Measurements from ENCODE around the gene NQO2.

DNA sequence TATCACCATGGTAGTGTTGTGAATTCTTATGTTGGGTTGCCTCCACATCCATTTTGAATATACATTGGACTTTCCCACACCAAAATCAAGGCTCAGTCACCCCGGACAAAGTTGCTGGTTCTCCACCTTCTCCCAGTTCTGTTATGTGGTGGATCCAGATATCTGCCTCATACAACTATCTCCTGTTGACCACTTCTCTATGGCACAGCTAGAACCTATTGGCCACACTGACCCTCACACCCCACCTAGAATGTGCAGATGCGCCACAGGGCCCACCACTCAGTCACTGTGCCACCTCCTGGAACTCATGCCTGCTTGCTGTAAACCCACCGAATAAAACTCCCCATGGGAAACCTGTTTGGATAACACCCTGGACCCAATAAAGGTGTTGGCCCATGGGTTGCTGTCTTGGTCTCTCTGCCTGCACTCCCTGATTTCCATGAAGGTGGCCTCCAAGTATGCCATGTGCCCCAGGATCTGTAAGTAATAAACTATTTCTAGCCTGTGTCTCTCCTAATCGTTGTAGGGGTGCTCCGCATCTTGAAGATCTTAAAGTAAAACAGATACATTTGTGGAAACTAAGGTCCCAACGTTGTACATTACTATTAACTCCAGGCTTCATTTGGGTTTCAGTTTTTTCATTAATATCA is 7.2 kb upstream of the NQO2 start:
- TF ChIP-seq GATA2 (IDR thresholded peaks at IDR 0.05; ENCODE audit: low read depth, low read length) (no peak), GATA3 (IDR thresholded peaks at IDR 0.05; ENCODE audit: low read depth, low read length) (no peak)

Data from SH-SY5Y (cell line).